ENCODE data around the gene PGAP3. TPM values are rescaled to one million over a fixed set of nuclear protein-coding genes. Genes with fewer than 3 reads are reported as not detected.
"Not testable (repeated sequence)": the region's sequence is repeated elsewhere in the genome, so short reads cannot be mapped to it uniquely, and the experiment has no call there.

The PGAP3 gene, protein sequence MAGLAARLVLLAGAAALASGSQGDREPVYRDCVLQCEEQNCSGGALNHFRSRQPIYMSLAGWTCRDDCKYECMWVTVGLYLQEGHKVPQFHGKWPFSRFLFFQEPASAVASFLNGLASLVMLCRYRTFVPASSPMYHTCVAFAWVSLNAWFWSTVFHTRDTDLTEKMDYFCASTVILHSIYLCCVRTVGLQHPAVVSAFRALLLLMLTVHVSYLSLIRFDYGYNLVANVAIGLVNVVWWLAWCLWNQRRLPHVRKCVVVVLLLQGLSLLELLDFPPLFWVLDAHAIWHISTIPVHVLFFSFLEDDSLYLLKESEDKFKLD
- total RNA-seq, result 54.2 TPM

DNA sequence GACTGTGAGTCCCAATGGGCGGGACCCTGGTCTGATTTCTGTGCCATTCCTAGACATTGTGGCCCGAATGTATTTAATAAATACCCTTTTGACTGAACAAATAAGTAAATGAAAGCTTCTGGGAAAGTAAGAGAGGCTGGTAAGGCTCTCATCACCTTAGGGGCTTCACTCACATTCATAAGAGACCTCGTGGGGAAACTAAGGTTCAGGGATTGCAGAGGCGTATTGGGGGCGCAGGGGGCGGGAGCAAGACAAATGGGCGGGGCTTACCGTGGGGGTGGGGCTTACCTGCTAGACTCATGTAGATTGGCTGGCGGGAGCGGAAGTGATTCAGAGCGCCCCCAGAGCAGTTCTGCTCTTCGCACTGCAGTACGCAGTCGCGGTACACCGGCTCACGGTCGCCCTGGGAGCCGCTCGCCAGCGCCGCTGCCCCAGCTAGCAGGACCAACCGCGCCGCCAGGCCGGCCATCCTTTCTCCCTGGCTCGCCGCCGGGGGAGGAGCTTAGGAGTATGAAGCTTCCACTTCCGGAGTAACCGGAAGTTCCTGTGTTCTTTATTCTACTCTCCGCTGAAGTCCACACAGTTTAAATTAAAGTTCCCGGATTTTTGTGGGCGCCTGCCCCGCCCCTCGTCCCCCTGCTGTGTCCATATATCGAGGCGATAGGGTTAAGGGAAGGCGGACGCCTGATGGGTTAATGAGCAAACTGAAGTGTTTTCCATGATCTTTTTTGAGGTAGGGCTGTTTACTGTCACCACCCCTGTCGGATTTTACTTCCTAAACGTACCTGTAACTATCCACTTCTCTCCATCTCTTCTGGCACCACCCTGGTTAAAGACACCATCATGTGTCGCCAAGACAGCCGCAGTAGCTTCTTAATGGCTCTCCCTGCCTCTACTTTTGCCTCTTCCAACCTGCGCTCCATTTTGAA, at the start of gene PGAP3:
Gene PGAP3 (minus strand): TSS at position 512 of the 929 bp plus-strand sequence. CDS start 43 bp downstream, at position 469.
- peak; percentile 86 for DNase-seq (ENCODE audit: low spot score)

DNA sequence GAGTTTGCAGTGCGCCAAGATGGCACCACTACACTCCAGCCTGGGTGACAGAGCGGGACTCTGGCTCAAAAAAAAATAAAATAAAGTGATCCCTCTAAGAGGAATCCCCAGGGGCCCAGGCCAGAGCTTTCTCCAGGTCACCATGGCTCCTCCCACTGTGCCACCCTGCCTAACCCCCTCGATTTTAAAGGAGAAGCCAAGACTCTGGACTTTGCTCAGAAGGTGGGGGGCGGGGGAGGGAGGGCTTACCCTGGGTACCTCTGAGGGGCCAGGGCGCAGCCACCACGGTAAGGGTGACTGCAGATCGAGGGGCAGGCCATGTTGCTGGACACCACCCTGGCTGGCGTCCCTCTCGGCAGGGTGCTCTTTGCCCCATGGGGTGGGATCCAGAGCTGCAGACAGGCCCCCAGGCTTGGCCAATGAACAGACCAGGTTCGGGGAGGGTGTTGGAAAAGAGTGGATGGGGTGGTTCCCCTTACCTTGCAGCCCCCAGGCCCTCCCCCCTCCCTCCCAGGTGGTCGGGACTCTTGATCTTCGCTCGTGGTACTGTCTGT, 49.4 kb upstream of the PGAP3 start:
- DNase-seq (ENCODE audit: low spot score), result no peak

DNA sequence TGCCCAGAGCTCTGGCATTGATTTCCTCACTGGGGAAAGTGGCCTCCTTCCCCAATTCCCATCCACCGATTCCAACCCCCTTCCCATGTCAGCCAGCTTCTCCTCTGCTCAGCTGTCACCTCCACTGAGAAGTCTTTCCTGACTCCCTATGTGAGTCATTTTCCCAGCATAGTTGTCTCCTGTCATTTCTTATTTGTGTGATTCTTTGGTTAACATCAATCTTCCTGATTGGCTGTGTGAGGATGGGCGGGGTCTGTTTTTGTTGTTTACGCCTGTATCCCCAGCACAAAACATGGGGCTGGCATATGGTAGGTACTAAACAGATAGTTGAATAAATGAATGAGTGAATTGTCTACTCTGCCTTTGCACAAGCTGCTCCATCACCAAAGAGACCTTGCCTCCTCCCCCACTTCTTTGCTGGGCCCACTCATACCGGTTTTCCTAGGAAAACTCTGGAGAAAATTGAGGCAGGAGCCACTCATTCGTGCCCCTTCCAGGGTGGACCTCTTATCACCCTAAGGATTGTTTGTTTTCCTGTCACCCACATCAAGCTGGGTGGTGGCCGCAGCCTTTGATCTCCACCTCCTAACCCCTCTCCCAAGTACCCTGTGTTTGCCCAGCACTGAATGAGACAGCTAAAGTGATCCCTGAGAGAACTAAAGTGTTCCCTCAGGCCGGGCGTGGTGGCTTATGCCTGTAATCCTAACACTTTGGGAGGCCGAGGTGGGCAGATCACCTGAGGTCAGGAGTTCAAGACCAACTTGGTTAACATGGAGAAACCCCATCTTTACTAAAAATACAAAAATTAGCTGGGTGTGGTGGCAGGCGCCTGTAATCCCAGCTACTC, 48.7 kb upstream of the PGAP3 start:
- no peak for DNase-seq (ENCODE audit: low spot score)

DNA sequence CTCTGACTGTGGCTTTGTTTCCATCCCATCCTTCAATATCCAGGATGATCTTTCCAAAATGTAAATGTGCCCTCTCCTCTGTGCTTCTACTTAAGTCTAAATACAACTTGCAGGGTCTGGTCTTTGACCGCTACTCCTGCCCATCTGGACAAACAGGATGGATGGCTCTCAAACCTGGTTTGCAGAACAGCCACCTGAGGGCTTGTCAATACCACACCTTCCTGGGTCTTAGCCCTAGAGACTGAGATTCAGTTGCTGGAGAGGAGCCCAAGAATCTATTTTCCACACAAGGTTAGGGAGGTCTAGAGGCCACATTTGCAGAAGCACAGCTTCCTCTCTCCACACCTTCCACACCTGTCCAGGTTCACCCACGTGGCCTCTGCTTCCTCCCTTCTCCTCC, 48.0 kb upstream of the PGAP3 start:
- peak; percentile 54 for DNase-seq (ENCODE audit: low spot score)

DNA sequence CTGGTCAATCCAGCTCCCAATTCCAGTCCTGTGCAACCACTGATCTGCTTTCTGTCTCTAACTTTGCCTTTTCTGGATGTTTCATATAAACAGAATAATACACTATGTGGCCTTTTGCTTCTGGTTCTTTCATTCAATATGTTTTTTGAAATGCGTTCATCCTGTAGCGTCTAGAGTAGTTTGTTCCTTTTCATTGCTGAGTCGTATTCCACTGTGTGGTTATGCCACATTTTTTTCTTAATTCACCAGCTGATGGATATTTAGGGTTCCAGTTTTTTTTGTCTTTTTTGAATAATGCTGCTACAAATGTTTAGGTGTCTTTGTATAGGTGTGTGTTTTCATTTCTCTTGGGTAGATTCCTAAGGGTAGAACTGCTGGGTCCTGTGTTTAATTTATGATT, 44.7 kb upstream of the PGAP3 start:
- no peak for DNase-seq (ENCODE audit: low spot score)

DNA sequence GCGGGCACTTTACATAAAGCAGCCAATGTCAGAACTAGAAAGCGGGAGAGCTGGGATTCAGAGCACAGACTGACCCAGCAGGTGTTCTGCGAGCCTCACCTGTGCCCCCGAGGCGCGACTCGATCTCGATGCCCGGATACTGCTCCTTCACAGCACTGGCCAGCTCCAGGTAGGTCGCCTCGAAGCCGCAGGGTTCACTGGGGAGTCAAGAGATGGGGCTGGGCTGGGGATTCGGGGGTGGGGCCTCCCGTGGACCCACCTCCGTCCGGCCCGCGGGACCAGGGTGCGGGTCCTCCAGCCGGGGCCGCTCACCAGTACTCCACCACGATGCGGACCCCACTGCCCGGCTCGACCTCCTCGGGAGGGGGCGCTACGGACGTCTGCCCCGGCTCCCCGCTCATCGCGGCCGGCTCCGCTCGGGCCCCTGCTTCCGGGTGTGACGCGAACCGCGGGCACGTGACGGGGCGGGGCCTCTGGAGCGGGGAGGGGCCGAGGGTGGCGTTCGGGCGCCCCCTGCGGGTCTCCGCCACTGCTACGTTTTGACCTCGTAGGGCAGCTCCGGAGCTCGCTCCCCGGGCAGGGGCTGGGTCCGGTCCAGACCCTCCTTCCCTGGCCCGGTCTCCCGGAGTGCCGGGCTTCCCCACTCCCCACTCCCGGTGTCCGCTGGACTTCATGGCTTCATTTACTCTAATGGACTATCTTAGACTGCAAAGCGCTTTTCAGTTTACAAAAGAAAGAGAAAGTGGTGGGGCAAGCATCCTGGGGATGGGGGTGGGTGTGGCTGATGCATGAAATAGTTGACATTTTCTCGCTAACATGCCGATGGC, 42.5 kb upstream of the PGAP3 start, which contains the start of gene MIEN1:
Gene MIEN1 (minus strand): TSS at position 438 of the 827 bp plus-strand sequence. CDS start 37 bp downstream, at position 401.
- peak; percentile 93 for DNase-seq (ENCODE audit: low spot score)

DNA sequence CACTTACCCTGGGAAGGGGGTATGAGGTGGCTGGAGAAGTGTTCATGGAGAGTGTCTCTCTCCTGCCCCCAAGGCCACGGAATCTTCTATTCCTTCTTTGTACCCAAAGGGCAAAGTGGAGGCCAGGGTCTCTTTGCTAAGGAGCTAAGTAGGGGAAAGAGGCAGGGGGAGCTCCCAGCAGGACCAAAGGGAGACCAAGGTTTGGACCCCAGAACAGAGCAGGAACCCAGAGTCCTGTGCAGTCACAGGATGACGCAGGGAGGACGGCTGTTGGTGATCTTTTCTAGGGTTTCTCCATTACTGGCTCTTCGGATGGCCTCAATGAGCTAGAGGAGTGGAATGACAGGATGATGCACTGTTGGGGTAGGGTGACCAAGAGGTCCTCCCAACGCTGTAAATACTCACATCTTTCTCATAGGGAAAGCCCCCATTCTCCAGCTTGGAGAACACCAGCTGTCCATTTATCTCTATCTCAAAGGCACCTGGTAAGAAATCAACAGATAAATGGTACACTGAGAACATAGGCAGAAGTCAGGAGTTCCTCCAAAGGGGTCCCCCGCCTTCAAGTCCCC, 41.5 kb upstream of the PGAP3 start:
- DNase-seq (ENCODE audit: low spot score), result no peak

DNA sequence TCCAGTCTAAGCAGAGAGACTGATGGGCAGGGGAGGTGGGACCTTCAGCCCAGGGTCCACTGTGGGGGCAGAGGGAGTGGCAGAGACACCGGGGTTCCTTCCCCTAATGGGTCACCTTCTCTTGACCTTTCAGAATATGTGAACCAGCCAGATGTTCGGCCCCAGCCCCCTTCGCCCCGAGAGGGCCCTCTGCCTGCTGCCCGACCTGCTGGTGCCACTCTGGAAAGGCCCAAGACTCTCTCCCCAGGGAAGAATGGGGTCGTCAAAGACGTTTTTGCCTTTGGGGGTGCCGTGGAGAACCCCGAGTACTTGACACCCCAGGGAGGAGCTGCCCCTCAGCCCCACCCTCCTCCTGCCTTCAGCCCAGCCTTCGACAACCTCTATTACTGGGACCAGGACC, 39.7 kb upstream of the PGAP3 start:
- no peak for DNase-seq (ENCODE audit: low spot score)

DNA sequence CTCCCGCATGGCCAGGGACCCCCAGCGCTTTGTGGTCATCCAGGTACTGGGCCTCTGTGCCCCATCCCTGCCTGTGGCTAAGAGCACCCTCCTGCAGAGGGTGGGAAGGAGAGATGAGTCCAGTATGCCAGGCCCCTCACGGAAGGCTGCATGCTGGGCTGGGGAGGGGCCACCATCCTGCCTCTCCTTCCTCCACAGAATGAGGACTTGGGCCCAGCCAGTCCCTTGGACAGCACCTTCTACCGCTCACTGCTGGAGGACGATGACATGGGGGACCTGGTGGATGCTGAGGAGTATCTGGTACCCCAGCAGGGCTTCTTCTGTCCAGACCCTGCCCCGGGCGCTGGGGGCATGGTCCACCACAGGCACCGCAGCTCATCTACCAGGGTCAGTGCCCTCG, 38.8 kb upstream of the PGAP3 start:
- no peak for DNase-seq (ENCODE audit: low spot score)

DNA sequence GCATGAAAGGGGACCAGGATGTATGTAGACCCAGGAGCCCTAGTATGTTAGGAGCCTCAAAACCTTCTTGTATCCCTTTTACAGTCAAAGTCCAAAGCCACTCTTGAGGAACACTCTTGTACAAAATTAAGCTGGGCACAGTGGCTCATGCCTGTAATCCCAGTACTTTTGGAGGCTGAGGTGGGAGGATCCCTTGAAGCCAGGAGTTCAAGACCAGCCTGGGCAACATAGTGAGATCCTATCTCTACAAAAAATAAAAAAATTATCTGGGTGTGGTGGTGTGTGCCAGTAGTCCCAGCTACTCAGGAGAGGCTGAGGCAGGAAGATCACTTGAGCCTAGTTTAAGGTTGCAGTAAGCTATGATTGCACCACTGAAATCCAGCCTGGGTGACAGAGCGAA, 38.1 kb upstream of the PGAP3 start:
- not testable (repeated sequence) for DNase-seq (ENCODE audit: low spot score)

DNA sequence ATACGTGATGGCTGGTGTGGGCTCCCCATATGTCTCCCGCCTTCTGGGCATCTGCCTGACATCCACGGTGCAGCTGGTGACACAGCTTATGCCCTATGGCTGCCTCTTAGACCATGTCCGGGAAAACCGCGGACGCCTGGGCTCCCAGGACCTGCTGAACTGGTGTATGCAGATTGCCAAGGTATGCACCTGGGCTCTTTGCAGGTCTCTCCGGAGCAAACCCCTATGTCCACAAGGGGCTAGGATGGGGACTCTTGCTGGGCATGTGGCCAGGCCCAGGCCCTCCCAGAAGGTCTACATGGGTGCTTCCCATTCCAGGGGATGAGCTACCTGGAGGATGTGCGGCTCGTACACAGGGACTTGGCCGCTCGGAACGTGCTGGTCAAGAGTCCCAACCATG, 36.9 kb upstream of the PGAP3 start:
- no peak for DNase-seq (ENCODE audit: low spot score)

DNA sequence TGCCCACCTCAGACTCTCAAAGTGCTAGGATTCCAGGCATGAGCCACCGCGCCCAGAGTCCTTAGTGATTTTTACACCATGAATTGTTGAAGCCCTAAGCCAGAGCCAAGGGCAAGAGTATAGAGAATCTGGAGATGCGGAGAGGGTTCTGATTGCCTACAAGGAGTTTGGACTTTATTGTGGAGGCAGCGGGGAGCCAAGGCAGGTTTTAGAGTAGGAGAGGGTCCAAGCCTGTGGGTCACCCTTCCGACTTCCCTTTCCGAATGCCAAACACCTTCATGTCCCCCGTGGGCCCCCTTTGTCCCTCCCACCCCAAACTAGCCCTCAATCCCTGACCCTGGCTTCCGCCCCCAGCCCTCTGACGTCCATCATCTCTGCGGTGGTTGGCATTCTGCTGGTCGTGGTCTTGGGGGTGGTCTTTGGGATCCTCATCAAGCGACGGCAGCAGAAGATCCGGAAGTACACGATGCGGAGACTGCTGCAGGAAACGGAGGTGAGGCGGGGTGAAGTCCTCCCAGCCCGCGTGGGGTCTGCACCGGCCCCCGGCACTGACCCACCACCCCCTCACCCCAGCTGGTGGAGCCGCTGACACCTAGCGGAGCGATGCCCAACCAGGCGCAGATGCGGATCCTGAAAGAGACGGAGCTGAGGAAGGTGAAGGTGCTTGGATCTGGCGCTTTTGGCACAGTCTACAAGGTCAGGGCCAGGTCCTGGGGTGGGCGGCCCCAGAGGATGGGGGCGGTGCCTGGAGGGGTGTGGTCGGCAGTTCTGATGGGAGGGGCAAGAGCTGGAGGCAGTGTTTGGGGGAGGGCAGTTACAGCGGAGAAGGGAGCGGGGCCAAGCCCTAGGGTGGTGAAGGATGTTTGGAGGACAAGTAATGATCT, 35.4 kb upstream of the PGAP3 start:
- no peak for DNase-seq (ENCODE audit: low spot score)

DNA sequence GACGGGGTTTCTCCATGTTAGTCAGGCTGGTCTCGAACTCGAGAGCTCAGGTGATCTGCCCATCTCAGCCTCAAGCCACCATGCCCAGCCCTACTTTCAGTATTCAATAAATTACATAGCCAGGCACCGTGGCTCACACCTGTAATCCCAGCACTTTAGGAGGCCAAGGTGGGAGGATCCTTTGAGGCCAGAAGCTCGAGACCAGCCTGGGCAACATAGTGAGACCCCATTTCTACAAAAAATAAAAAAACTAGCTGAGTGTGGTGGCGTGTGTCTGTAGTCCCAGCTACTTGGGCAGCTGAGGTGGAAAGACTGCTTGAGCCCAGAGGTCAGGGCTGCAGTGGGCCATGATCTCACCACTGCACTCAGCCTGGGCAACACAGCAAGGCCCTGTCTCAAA, 34.2 kb upstream of the PGAP3 start:
- no peak for DNase-seq (ENCODE audit: low spot score)

DNA sequence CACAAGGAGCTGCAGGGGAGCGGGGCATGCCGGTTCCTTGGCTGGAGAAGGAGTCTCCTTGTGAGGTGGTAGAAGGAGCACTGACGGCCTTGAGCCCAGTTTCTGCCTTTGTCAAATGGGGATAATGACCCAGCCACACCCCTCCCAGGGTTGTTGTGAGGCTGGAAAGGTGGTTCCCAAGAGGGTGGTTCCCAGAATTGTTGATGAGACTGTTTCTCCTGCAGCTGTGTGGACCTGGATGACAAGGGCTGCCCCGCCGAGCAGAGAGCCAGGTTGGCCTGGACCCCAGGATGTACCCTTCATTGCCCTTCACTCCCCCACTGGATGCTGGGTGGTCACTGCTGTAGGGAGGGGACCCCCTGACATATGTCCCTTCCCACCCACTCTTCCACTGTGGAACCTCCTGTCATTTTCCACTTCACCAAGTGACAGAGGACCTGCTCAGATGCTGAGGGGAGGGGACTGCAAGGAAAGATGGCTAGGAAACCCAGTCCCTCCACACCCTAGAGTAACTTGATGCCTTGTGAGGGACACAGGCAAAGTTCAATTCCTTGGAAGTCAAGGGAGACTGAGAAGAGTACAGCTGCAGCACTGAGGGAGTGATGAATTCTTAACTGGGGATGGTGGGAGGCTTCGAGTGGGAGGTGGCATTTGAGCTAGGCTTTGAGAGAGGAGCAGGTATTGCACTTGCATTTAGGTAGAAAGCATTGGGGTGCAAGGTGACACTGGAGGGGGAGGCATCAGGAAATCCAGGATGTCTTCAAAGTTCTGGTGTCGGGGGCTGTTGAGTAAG, 31.9 kb upstream of the PGAP3 start:
- no peak for DNase-seq (ENCODE audit: low spot score)

DNA sequence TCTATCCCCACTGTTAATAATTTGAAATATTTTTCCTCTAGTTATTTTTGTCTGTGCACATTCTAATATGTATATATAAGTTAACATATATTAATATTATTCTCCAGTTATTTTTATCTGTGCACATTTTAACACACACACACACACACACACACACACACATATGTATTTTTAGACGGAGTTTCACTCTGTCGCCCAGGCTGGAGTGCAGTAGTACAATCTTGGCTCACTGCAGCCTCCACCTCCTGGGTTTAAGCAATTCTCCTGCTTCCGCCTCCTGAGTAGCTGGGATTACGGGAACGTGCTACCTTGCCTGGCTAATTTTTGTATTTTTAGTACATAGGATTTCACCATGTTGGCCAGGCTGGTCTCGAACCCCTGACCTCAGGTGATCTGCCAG, 29.8 kb upstream of the PGAP3 start:
- no peak for DNase-seq (ENCODE audit: low spot score)

DNA sequence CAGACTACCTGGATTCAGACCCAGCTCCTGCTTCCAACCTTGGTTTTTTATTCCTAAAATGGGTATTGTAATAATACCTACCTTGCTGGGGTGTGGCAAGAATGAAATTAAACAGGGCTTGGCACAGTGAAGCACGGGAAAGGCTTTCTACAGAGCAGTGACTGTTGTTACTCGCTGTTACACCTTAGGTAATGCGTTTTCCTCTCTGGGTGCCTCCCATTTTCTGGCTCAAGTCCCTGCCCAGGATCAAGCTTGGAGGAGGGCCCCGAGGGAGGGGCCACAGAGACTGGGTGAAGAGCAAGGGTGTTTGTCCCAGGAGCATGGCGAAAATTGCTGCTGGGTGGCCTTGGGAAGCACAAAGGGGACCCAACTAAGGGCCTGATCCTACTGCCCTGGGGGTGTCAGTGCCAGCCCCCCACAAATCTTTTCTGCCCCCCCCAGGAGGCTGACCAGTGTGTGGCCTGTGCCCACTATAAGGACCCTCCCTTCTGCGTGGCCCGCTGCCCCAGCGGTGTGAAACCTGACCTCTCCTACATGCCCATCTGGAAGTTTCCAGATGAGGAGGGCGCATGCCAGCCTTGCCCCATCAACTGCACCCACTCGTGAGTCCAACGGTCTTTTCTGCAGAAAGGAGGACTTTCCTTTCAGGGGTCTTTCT, 29.2 kb upstream of the PGAP3 start:
- DNase-seq (ENCODE audit: low spot score), result no peak

DNA sequence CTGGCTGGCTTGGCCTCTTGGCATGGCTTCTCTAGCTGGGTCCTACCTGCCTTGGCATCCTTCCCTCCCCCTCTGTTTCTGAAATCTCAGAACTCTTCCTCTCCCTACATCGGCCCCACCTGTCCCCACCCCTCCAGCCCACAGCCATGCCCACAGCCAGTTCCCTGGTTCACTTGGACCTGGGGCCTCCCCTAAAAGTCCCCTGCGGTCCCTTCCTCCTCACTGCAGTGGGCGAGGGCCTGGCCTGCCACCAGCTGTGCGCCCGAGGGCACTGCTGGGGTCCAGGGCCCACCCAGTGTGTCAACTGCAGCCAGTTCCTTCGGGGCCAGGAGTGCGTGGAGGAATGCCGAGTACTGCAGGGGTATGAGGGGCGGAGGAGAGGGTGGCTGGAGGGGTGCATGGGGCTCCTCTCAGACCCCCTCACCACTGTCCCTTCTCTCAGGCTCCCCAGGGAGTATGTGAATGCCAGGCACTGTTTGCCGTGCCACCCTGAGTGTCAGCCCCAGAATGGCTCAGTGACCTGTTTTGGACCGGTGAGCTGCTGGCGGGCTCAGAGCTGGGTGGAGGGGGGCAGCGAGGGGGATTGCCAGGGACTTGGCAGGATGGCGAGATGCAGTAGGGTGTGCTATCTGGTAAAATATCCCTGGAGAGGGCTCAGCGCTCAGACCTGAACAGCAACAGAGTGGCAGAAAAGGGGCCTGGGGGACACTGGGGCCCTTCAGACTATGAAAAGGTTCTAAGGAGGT, 28.4 kb upstream of the PGAP3 start:
- DNase-seq (ENCODE audit: low spot score), result no peak
